Activated T-helper 17 cell treated with anti-CD3 and anti-CD28 coated beads, Interleukin-2, amount 50 U/mL, for 72 hours (primary cell): ENCODE data around the gene CCR4. TPM values are rescaled to one million over a fixed set of nuclear protein-coding genes. Genes with fewer than 3 reads are reported as not detected.
"Not testable (repeated sequence)": the region's sequence is repeated elsewhere in the genome, so short reads cannot be mapped to it uniquely, and the experiment has no call there.

Experiments used
- ATAC-seq: fragments of 150-1000 bp; cut with Tn5 transposase; replicated peaks from 2 replicates; pipeline ENCODE4 v1.10.0; 2021; ENCODE audit warnings: mild to moderate bottlenecking, moderate library complexity
- H3K27ac Mint-ChIP-seq: one replicate; pipeline ENCODE4 v1.8.0; 2022; ENCODE audit warnings: mixed read lengths
- H3K27me3 Mint-ChIP-seq: one replicate; pipeline ENCODE4 v1.8.0; 2022; ENCODE audit warnings: mixed read lengths
- H3K36me3 Mint-ChIP-seq: one replicate; pipeline ENCODE4 v1.8.0; 2022; ENCODE audit warnings: low read depth, mild to moderate bottlenecking, mixed read lengths
- H3K4me1 Mint-ChIP-seq: one replicate; pipeline ENCODE4 v1.8.0; 2022; ENCODE audit warnings: mixed read lengths
- H3K4me3 Mint-ChIP-seq: one replicate; pipeline ENCODE4 v1.8.0; 2022; ENCODE audit warnings: mild to moderate bottlenecking, mixed read lengths
- H3K9me3 Mint-ChIP-seq: one replicate; pipeline ENCODE4 v1.8.0; 2022; ENCODE audit warnings: mixed read lengths
- total RNA-seq, 2 donors: library from RNA; stranded (reverse); gene quantifications; one replicate each; pipeline ENCODE4 v1.2.3, GENCODE V29; 2022

Gene CCR4
- total RNA-seq, 2 donors from 2014 or later, result 207 to 271 TPM

GRCh38 chr3:32945136-32945535, 6.3 kb upstream of the CCR4 start:
- H3K4me3 Mint-ChIP-seq, result no peak overlapping the region
- H3K9me3 Mint-ChIP-seq, result no peaks in the 10 kb centered on the region
- no peak overlapping the region for H3K27ac Mint-ChIP-seq
- H3K4me1 Mint-ChIP-seq, result peaks cover 13% of the 10 kb centered on the region
- ATAC-seq, result no peak
- H3K27me3 Mint-ChIP-seq, result no peaks in the 10 kb centered on the region
- H3K36me3 Mint-ChIP-seq, result no peaks in the 10 kb centered on the region

- H3K4me3 Mint-ChIP-seq, ATAC-seq, H3K9me3 Mint-ChIP-seq, H3K27ac Mint-ChIP-seq, H3K36me3 Mint-ChIP-seq, H3K27me3 Mint-ChIP-seq: not testable (repeated sequence)
- peaks cover 17% of the 10 kb centered on the region for H3K4me1 Mint-ChIP-seq
Measured at GRCh38 chr3:32945598-32945997, 5.8 kb upstream of the CCR4 start.

GRCh38 chr3:32946973-32947788, 4.3 kb upstream of the CCR4 start:
- H3K4me3 Mint-ChIP-seq, result peak overlapping the region; percentile 100
- ATAC-seq, result no peak
- no peaks in the 10 kb centered on the region for H3K9me3 Mint-ChIP-seq
- peaks cover 28% of the 10 kb centered on the region for H3K4me1 Mint-ChIP-seq
- peaks cover 10% of the 10 kb centered on the region for H3K36me3 Mint-ChIP-seq
- H3K27ac Mint-ChIP-seq, result peak overlapping the region; percentile 86
- no peaks in the 10 kb centered on the region for H3K27me3 Mint-ChIP-seq

GRCh38 chr3:32947789-32948238, 3.6 kb upstream of the CCR4 start:
- H3K4me3 Mint-ChIP-seq, result peak overlapping the region; percentile 100
- H3K4me1 Mint-ChIP-seq, result peaks cover 28% of the 10 kb centered on the region
- H3K36me3 Mint-ChIP-seq, result peaks cover 17% of the 10 kb centered on the region
- H3K27ac Mint-ChIP-seq, result peak overlapping the region; percentile 86
- peak; percentile 77 for ATAC-seq
- H3K27me3 Mint-ChIP-seq, result no peaks in the 10 kb centered on the region
- no peaks in the 10 kb centered on the region for H3K9me3 Mint-ChIP-seq

GRCh38 chr3:32948625-32949445, 2.6 kb upstream of the CCR4 start:
- no peak for ATAC-seq
- Mint-ChIP-seq H3K9me3 (no peaks in the 10 kb centered on the region), H3K4me3 (peak overlapping the region; percentile 100), H3K4me1 (peaks cover 28% of the 10 kb centered on the region), H3K36me3 (peaks cover 27% of the 10 kb centered on the region), H3K27me3 (no peaks in the 10 kb centered on the region), H3K27ac (peak overlapping the region; percentile 86)

- Mint-ChIP-seq H3K27ac (peak overlapping the region; percentile 99), H3K27me3 (no peaks in the 10 kb centered on the region), H3K36me3 (peaks cover 44% of the 10 kb centered on the region), H3K4me1 (peaks cover 33% of the 10 kb centered on the region), H3K9me3 (no peaks in the 10 kb centered on the region), H3K4me3 (peak overlapping the region; percentile 100)
- no peak for ATAC-seq
Measured at GRCh38 chr3:32950516-32950915, 928 bp upstream of the CCR4 start.

- Mint-ChIP-seq H3K4me1 (peaks cover 38% of the 10 kb centered on the region), H3K4me3 (peak overlapping the region; percentile 100), H3K27me3 (no peaks in the 10 kb centered on the region), H3K36me3 (peaks cover 64% of the 10 kb centered on the region), H3K27ac (peak overlapping the region; percentile 99), H3K9me3 (no peaks in the 10 kb centered on the region)
- peak; percentile 8 for ATAC-seq
Measured at GRCh38 chr3:32952369-32953077, 1.1 kb downstream of the CCR4 start.

GRCh38 chr3:32954506-32954905, 3.1 kb downstream of the CCR4 start:
- Mint-ChIP-seq H3K27ac (peak overlapping the region; percentile 99), H3K36me3 (peaks cover 84% of the 10 kb centered on the region), H3K4me3 (peak overlapping the region; percentile 100), H3K9me3 (no peaks in the 10 kb centered on the region), H3K4me1 (peaks cover 35% of the 10 kb centered on the region), H3K27me3 (no peaks in the 10 kb centered on the region)
- ATAC-seq, result peak; percentile 30

- no peaks in the 10 kb centered on the region for H3K27me3 Mint-ChIP-seq
- H3K36me3 Mint-ChIP-seq, result peaks cover 100% of the 10 kb centered on the region
- peak overlapping the region; percentile 100 for H3K4me3 Mint-ChIP-seq
- H3K9me3 Mint-ChIP-seq, result no peaks in the 10 kb centered on the region
- peak overlapping the region; percentile 57 for H3K27ac Mint-ChIP-seq
- H3K4me1 Mint-ChIP-seq, result peaks cover 35% of the 10 kb centered on the region
- no peak for ATAC-seq
Measured at GRCh38 chr3:32956750-32957570, 5.5 kb downstream of the CCR4 start.

GRCh38 chr3:32958509-32958908, 7.1 kb downstream of the CCR4 start:
- peaks cover 35% of the 10 kb centered on the region for H3K4me1 Mint-ChIP-seq

GRCh38 chr3:32959371-32959770, 7.9 kb downstream of the CCR4 start:
- no peaks in the 10 kb centered on the region for H3K27me3 Mint-ChIP-seq
- peaks cover 42% of the 10 kb centered on the region for H3K4me1 Mint-ChIP-seq
- H3K27ac Mint-ChIP-seq, result peak overlapping the region; percentile 98
- peak overlapping the region; percentile 100 for H3K4me3 Mint-ChIP-seq
- H3K36me3 Mint-ChIP-seq, result peaks cover 90% of the 10 kb centered on the region
- peak; percentile 40 for ATAC-seq
- H3K9me3 Mint-ChIP-seq, result peaks cover 6% of the 10 kb centered on the region

More at GRCh38 chr3:32958509-32958908, 7.1 kb downstream of the CCR4 start:
- H3K9me3 Mint-ChIP-seq, result no peaks in the 10 kb centered on the region
- H3K36me3 Mint-ChIP-seq, result peaks cover 90% of the 10 kb centered on the region
- H3K4me3 Mint-ChIP-seq, result peak overlapping the region; percentile 100
- no peaks in the 10 kb centered on the region for H3K27me3 Mint-ChIP-seq
- ATAC-seq, result no peak
- H3K27ac Mint-ChIP-seq, result peak overlapping the region; percentile 98

GRCh38 chr3:32960404-32961170, 9.1 kb downstream of the CCR4 start:
- Mint-ChIP-seq H3K36me3 (peaks cover 90% of the 10 kb centered on the region), H3K4me3 (peak overlapping the region; percentile 100)
- ATAC-seq, result peak; percentile 79

GRCh38 chr3:32961189-32961715, 9.8 kb downstream of the CCR4 start:
- peaks cover 44% of the 10 kb centered on the region for H3K4me1 Mint-ChIP-seq
- H3K36me3 Mint-ChIP-seq, result peaks cover 90% of the 10 kb centered on the region
- peak overlapping the region; percentile 100 for H3K4me3 Mint-ChIP-seq
- no peaks in the 10 kb centered on the region for H3K27me3 Mint-ChIP-seq
- ATAC-seq, result peak; percentile 36
- peaks cover 11% of the 10 kb centered on the region for H3K9me3 Mint-ChIP-seq
- peak overlapping the region; percentile 98 for H3K27ac Mint-ChIP-seq

More at GRCh38 chr3:32960404-32961170, 9.1 kb downstream of the CCR4 start:
- peak overlapping the region; percentile 98 for H3K27ac Mint-ChIP-seq
- H3K27me3 Mint-ChIP-seq, result no peaks in the 10 kb centered on the region
- peaks cover 11% of the 10 kb centered on the region for H3K9me3 Mint-ChIP-seq
- peaks cover 44% of the 10 kb centered on the region for H3K4me1 Mint-ChIP-seq
